ENCODE results near the gene DEFB128. TPM values are rescaled to one million over a fixed set of nuclear protein-coding genes. Genes with fewer than 3 reads are reported as not detected.

Gene DEFB128
- total and polyA plus RNA-seq, 5 experiments from 2014 or later = not detected

Other genes with a start within 250 kb of the DEFB128 start
- gene DEFB125, start 102.0 kb downstream of the DEFB128 start, total RNA-seq = not detected
- gene DEFB125, start 102.0 kb downstream of the DEFB128 start, polyA plus RNA-seq = not detected
- gene DEFB126, start 47.1 kb downstream of the DEFB128 start, total RNA-seq = not detected
- gene DEFB126, start 47.1 kb downstream of the DEFB128 start, polyA plus RNA-seq = not detected
- not detected for gene DEFB127, start 32.3 kb downstream of the DEFB128 start, total RNA-seq
- not detected for gene DEFB127, start 32.3 kb downstream of the DEFB128 start, polyA plus RNA-seq
- not detected for gene DEFB129, start 37.5 kb upstream of the DEFB128 start, total RNA-seq
- gene DEFB129, start 37.5 kb upstream of the DEFB128 start, polyA plus RNA-seq = not detected
- gene DEFB132, start 68.0 kb upstream of the DEFB128 start, total RNA-seq = not detected
- not detected for gene DEFB132, start 68.0 kb upstream of the DEFB128 start, polyA plus RNA-seq
- 1 to 10 TPM; 4.7 to 5.7 TPM for gene C20orf96, start 101.0 kb upstream of the DEFB128 start, total RNA-seq
- under 1 TPM; 0.46 to 0.80 (median 0.67) TPM for gene C20orf96, start 101.0 kb upstream of the DEFB128 start, polyA plus RNA-seq
- gene ZCCHC3, start 107.9 kb upstream of the DEFB128 start, total RNA-seq = 10 to 100 TPM; 29.6 to 29.7 TPM
- gene ZCCHC3, start 107.9 kb upstream of the DEFB128 start, polyA plus RNA-seq = 10 to 100 TPM in 1 of 3 donors, 1 to 10 TPM in 2; 6.9 to 13.9 (median 7.5) TPM
- gene SOX12, start 135.8 kb upstream of the DEFB128 start, total RNA-seq = 10 to 100 TPM; 19.8 to 21.7 TPM
- 1 to 10 TPM; 1.3 to 2.1 (median 2.0) TPM for gene SOX12, start 135.8 kb upstream of the DEFB128 start, polyA plus RNA-seq
- gene NRSN2, start 157.4 kb upstream of the DEFB128 start, total RNA-seq = 1 to 10 TPM; 1.2 to 1.6 TPM
- 1 to 10 TPM; 1.7 to 3.6 (median 2.6) TPM for gene NRSN2, start 157.4 kb upstream of the DEFB128 start, polyA plus RNA-seq
- 1 to 10 TPM; 8.7 to 8.9 TPM for gene TRIB3, start 191.0 kb upstream of the DEFB128 start, total RNA-seq
- 1 to 10 TPM; 5.5 to 6.5 (median 6.2) TPM for gene TRIB3, start 191.0 kb upstream of the DEFB128 start, polyA plus RNA-seq
- gene RBCK1, start 218.6 kb upstream of the DEFB128 start, total RNA-seq = 100 to 1,000 TPM; 108 to 116 TPM
- 10 to 100 TPM; 65.3 to 82.2 (median 75.7) TPM for gene RBCK1, start 218.6 kb upstream of the DEFB128 start, polyA plus RNA-seq